IMR-90 (cell line): ENCODE results near the gene DPP10.

ENCODE experiments used
- BHLHE40 ChIP-seq: fragments of 150-350 bp; IDR thresholded peaks from 2 replicates; pipeline ENCODE4 v1.6.1; 2016; ENCODE audit warnings: mild to moderate bottlenecking, low read depth, low read length
- CEBPB ChIP-seq: IDR thresholded peaks from 2 replicates; pipeline ENCODE4 v1.6.1; 2012; ENCODE audit warnings: low read depth, low read length, improper control_type of control experiment
- CTCF ChIP-seq: conservative IDR thresholded peaks from 2 replicates; pipeline ENCODE4 v1.5.1; 2012; ENCODE audit warnings: mild to moderate bottlenecking, low read depth, low read length, improper control_type of control experiment
- FOS ChIP-seq: fragments of 150-350 bp; IDR thresholded peaks from 2 replicates; pipeline ENCODE4 v1.6.1; 2016; ENCODE audit warnings: low read depth, low read length
- MAFK ChIP-seq: IDR thresholded peaks from 2 replicates; pipeline ENCODE4 v1.6.1; 2012; ENCODE audit warnings: low read depth, low read length, improper control_type of control experiment
- POLR2A ChIP-seq: IDR thresholded peaks from 2 replicates; pipeline ENCODE4 v1.6.1; 2012; ENCODE audit warnings: mild to moderate bottlenecking, low read depth, low read length
- RAD21 ChIP-seq: IDR thresholded peaks from 2 replicates; pipeline ENCODE4 v1.6.1; 2012; ENCODE audit warnings: low read length, improper control_type of control experiment
- RCOR1 ChIP-seq: IDR thresholded peaks from 2 replicates; pipeline ENCODE4 v1.6.1; 2012; ENCODE audit warnings: mild to moderate bottlenecking, low read length, improper control_type of control experiment; ENCODE audit not compliant: insufficient replicate concordance
- RFX5 ChIP-seq: IDR thresholded peaks from 2 replicates; pipeline ENCODE4 v1.8.0; 2012; ENCODE audit warnings: low read depth, mild to moderate bottlenecking, low read length, moderate library complexity
- SMC3 ChIP-seq: fragments of 150-350 bp; IDR thresholded peaks from 2 replicates; pipeline ENCODE4 v1.6.1; 2016; ENCODE audit warnings: low read depth, mild to moderate bottlenecking, antibody characterized with exemption, low read length, moderate library complexity
- USF2 ChIP-seq: fragments of 150-350 bp; IDR thresholded peaks from 2 replicates; pipeline ENCODE4 v1.6.1; 2017; ENCODE audit warnings: mild to moderate bottlenecking, antibody characterized with exemption, low read length, low read depth

- no peak for TF ChIP-seq CTCF
- TF ChIP-seq POLR2A: no peak
- TF ChIP-seq RFX5: no peak
- TF ChIP-seq RCOR1: no peak
- no peak for TF ChIP-seq RAD21
- no peak for TF ChIP-seq CEBPB
- TF ChIP-seq BHLHE40: no peak
- no peak for TF ChIP-seq SMC3
- no peak for TF ChIP-seq MAFK
- TF ChIP-seq USF2: no peak
- TF ChIP-seq FOS: no peak
Observed at GRCh38 chr2:115190459-115190858, 748.0 kb downstream of the DPP10 start.
